Panc1 (cell line): ENCODE data around the gene INPP5E. TPM values are rescaled to one million over a fixed set of nuclear protein-coding genes. Genes with fewer than 3 reads are reported as not detected.

Source experiments
- ATAC-seq: fragments of 200-7000 bp; cut with Tn5 transposase; 2 replicates; pipeline ENCODE4 v1.9.1; 2020; ENCODE audit warnings: mild to moderate bottlenecking, moderate library complexity
- BruUV-seq: library from RNA; stranded (reverse); fragments of 400-500 nt; replicated peaks from 2 replicates; lab custom pipeline; 2021; lab: Mats Ljungman, UMichigan
- CTCF ChIA-PET: fragments of 300-600 bp; sonication (Branson Sonifier 250); formaldehyde crosslinking; loops from one replicate; lab custom pipeline; 2022; ENCODE audit warnings: antibody characterized with exemption; lab: Charles Lee
- POLR2A ChIA-PET: fragments of 300-600 bp; sonication (Branson Sonifier 250); formaldehyde crosslinking; loops from one replicate; lab custom pipeline; 2022; ENCODE audit warnings: antibody characterized with exemption; lab: Charles Lee
- DNase-seq: peaks from one replicate; pipeline ENCODE4 v3.0.0-alpha.2; 2010; ENCODE audit warnings: low read depth, low spot score
- H3K27ac ChIP-seq: 2 replicates; pipeline ENCODE4 v1.5.1; 2011; ENCODE audit warnings: mild to moderate bottlenecking, low read length, inconsistent platforms
- H3K27me3 ChIP-seq: fragments of 200-500 bp; sonication (Bioruptor generic); 2 replicates; pipeline ENCODE4 v1.6.0; 2014; ENCODE audit warnings: low read length, inconsistent platforms; ENCODE audit not compliant: control insufficient read depth, insufficient read depth
- H3K36me3 ChIP-seq: fragments of 200-500 bp; sonication (Bioruptor generic); 2 replicates; pipeline ENCODE4 v1.5.1; 2014; ENCODE audit warnings: inconsistent platforms, mild to moderate bottlenecking, low read length, moderate library complexity; ENCODE audit not compliant: control insufficient read depth, insufficient read depth
- H3K4me1 ChIP-seq: 2 replicates; pipeline ENCODE4 v1.5.1; 2011; ENCODE audit warnings: inconsistent platforms, mild to moderate bottlenecking, low read length, moderate library complexity; ENCODE audit not compliant: control insufficient read depth, insufficient read depth
- H3K4me3 ChIP-seq, 2 experiments: 2 replicates each; pipeline ENCODE4 v1.5.1; 2011 to 2012; ENCODE audit warnings: low read depth in 2 of 2, low read length in 2 of 2, mild to moderate bottlenecking in 2 of 2, inconsistent platforms in 1 of 2, moderate library complexity in 1 of 2
- H3K9me3 ChIP-seq: fragments of 200-500 bp; sonication (Bioruptor generic); 2 replicates; pipeline ENCODE4 v1.5.1; 2014; ENCODE audit warnings: low read depth, mild to moderate bottlenecking, inconsistent platforms, low read length, moderate library complexity; ENCODE audit not compliant: control insufficient read depth, insufficient read depth
- CTCF ChIP-seq: fragments of 450-650 bp; IDR thresholded peaks from 2 replicates; pipeline ENCODE4 v1.5.1; 2017; ENCODE audit warnings: mild to moderate bottlenecking
- POLR2AphosphoS5 ChIP-seq: IDR thresholded peaks from 2 replicates; pipeline ENCODE4 v1.6.1; 2012; ENCODE audit warnings: mild to moderate bottlenecking, low read depth, low read length, moderate library complexity
- REST ChIP-seq, 2 experiments: IDR thresholded peaks; 2 replicates each; pipeline ENCODE4 v1.6.1; 2011 to 2012; ENCODE audit warnings: low read depth in 2 of 2, control low read depth in 1 of 2, low read length in 1 of 2, mild to moderate bottlenecking in 1 of 2, moderate library complexity in 1 of 2; ENCODE audit not compliant: insufficient read depth in 1 of 2
- SIN3A ChIP-seq: IDR thresholded peaks from 2 replicates; pipeline ENCODE4 v1.6.1; 2012; ENCODE audit warnings: low read depth, mild to moderate bottlenecking, low read length, moderate library complexity, borderline replicate concordance; ENCODE audit not compliant: insufficient read depth
- TCF7L2 ChIP-seq: IDR thresholded peaks from 2 replicates; pipeline ENCODE4 v1.6.1; 2011; ENCODE audit warnings: mild to moderate bottlenecking, low read depth, low read length, inconsistent platforms
- in situ Hi-C: cut with HindIII; loops from 2 replicates; pipeline ENCODE4 v1.10.0; 2016; ENCODE audit warnings: low sequenced_read_pairs, low pct_unique_long_range_greater_than_20kb
- intact Hi-C: fragments of 100-400 bp; cut with micrococcal nuclease; formaldehyde crosslinking; loops from one replicate; pipeline ENCODE4 v1.10.0; 2022; ENCODE audit not compliant: unreplicated experiment
- total RNA-seq: library from RNA; stranded (reverse); gene quantifications from one replicate; pipeline ENCODE4 v1.2.1, GENCODE V29; 2021; ENCODE audit not compliant: unreplicated experiment

The INPP5E gene
- total RNA-seq, 1 experiment from 2014 or later, result 14.1 TPM

- Histone ChIP-seq H3K36me3 (peaks cover 6% of the 10 kb centered on the region; the same call in 1 of the 2 replicates), H3K27me3 (no peaks in the 10 kb centered on the region), H3K4me1 (no peaks in the 10 kb centered on the region), H3K27ac (no peak overlapping the region), H3K9me3 (no peaks in the 10 kb centered on the region), H3K4me3 (no peak overlapping the region)
- DNase-seq (no peak), ATAC-seq (no peak)
- POLR2A ChIA-PET, result no interaction called here
- intact Hi-C loops, result no loop called here
- CTCF ChIA-PET, result interaction anchor here (0.7 kb wide), 1 partner anchor 199 kb away, joined by 8 read pairs; no protein-coding TSS in a partner anchor
- in situ Hi-C loops, result no loop called here
- TF ChIP-seq REST (IDR thresholded peaks at IDR 0.05; ENCODE audit: insufficient read depth in 1 of 2, low read depth in 2 of 2, low read length in 1 of 2) (no peak), TCF7L2 (no peak), POLR2AphosphoS5 (no peak)
- BruUV-seq, result no TSS peak
Observed at GRCh38 chr9:136445799-136446198, 6.2 kb upstream of the INPP5E start.

- Histone ChIP-seq H3K4me1 (no peaks in the 10 kb centered on the region), H3K4me3 (no peak overlapping the region), H3K36me3 (peaks cover 6% of the 10 kb centered on the region; the same call in 1 of the 2 replicates), H3K27me3 (no peaks in the 10 kb centered on the region), H3K9me3 (no peaks in the 10 kb centered on the region), H3K27ac (no peak overlapping the region)
- no TSS peak for BruUV-seq
- intact Hi-C loops, result no loop called here
- ChIA-PET CTCF (no interaction called here), POLR2A (no interaction called here)
- TF ChIP-seq TCF7L2 (no peak), SIN3A (no peak), REST (IDR thresholded peaks at IDR 0.05; ENCODE audit: insufficient read depth in 1 of 2, low read depth in 2 of 2, low read length in 1 of 2) (no peak), POLR2AphosphoS5 (no peak), CTCF (no peak)
- ATAC-seq (no peak), DNase-seq (no peak)
- in situ Hi-C loops, result no loop called here
Observed at GRCh38 chr9:136444102-136444501, 4.5 kb upstream of the INPP5E start.
